LNCAP (cell line): Measurements from ENCODE around the gene ZNF414.

ENCODE experiments used
- CTCF ChIP-seq: fragments of 450-650 bp; IDR thresholded peaks from 2 replicates; pipeline ENCODE4 v1.5.1; 2017; ENCODE audit warnings: mild to moderate bottlenecking

Gene ZNF414

GRCh38 chr19:8515317-8515716, 1.4 kb upstream of the ZNF414 start:
- no peak for TF ChIP-seq CTCF

GRCh38 chr19:8513036-8513686, 806 bp downstream of the ZNF414 start:
- TF ChIP-seq CTCF, result no peak

GRCh38 chr19:8512115-8512967, 1.6 kb downstream of the ZNF414 start:
- no peak for TF ChIP-seq CTCF

GRCh38 chr19:8511573-8512101, 2.3 kb downstream of the ZNF414 start:
- TF ChIP-seq CTCF, result peak; percentile 22; the same call in 1 of the 2 replicates

- no peak for TF ChIP-seq CTCF
Observed at GRCh38 chr19:8510589-8511115, 3.3 kb downstream of the ZNF414 start.

GRCh38 chr19:8506402-8506957, 7.5 kb downstream of the ZNF414 start:
- peak; percentile 5; the same call in 1 of the 2 replicates for TF ChIP-seq CTCF

GRCh38 chr19:8505680-8506401, 8.1 kb downstream of the ZNF414 start:
- peak; percentile 93 for TF ChIP-seq CTCF
